KOPT-K1 (cell line): ENCODE measurements around the gene MRM2.

Experiments
- H3K27ac ChIP-seq: fragments of 200-600 bp; sonication (generic); 2 replicates; pipeline ENCODE4 v1.5.1; 2016; ENCODE audit warnings: antibody characterized with exemption, mild to moderate bottlenecking, low read depth, low read length; ENCODE audit not compliant: poor library complexity, severe bottlenecking
- H3K36me3 ChIP-seq: fragments of 200-600 bp; sonication (generic); 2 replicates; pipeline ENCODE4 v1.5.1; 2017; ENCODE audit warnings: antibody characterized with exemption, mild to moderate bottlenecking, low read length, moderate library complexity; ENCODE audit not compliant: insufficient read depth
- H3K9me3 ChIP-seq: fragments of 200-600 bp; sonication (generic); 2 replicates; pipeline ENCODE4 v1.5.1; 2017; ENCODE audit warnings: antibody characterized with exemption, low read length, mild to moderate bottlenecking; ENCODE audit not compliant: insufficient read depth, poor library complexity, severe bottlenecking

MRM2 gene

DNA sequence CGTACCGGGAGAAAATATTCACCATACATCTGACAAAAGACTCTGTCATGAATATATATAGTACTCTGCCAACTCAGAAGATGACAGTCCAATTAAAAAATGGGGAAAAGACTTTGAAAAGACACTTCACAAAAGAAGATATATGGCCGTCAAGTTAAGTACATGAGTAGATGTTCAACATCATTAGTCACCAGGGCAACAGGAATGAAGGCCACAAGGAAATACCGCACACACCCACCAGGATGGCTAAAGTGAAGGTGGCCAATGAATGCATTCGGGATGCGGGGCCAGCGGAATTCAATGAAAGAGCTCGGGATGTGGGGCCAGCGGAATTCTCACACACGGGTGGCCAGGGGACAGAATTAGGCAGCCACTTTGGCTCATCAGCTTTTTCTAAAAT lies 51.5 kb downstream of the MRM2 start:
- Histone ChIP-seq H3K9me3 (peaks cover 28% of the 10 kb centered on the region), H3K36me3 (peaks cover 79% of the 10 kb centered on the region), H3K27ac (no peak overlapping the region)

DNA sequence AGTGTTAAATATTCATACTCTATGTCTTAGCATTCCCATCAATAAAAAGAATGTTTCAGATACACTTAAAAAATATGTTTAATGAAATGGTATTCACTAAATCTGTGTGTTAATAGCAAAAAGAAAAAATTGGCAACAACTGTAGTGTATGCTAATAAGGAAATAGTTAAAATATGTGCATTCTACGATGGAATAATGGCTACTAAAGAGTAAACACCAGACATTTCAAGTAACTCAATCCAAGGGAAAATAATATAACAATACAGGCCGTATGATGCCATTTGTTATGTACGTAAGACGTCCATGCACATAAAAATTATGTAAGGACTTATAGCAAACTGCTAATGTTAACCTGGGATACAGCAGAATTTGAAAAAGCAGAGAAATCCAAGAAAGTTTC lies 55.8 kb downstream of the MRM2 start:
- H3K36me3 ChIP-seq = peaks cover 68% of the 10 kb centered on the region
- no peak overlapping the region for H3K27ac ChIP-seq
- peaks cover 22% of the 10 kb centered on the region for H3K9me3 ChIP-seq

DNA sequence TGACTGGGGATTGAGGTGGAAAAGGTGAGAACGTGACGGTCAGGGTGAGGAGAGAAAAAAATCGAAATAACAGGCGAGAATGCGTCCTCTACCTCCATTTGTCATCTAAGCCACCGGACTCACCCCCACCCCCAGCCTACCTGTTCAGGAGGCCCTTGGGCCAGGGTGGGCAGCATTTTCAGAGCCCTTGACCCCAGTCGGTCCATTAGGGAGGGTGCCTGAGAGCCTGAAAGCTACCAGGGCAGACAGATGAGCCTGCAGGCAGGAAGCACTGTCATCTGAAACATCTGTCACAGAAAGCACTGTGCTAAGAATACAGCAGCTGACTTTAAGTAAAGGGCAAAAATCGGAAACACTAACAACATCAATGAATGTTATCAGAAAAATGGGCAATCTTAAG lies 56.3 kb downstream of the MRM2 start:
- peaks cover 68% of the 10 kb centered on the region for H3K36me3 ChIP-seq
- peaks cover 22% of the 10 kb centered on the region for H3K9me3 ChIP-seq
- no peak overlapping the region for H3K27ac ChIP-seq
